Adrenal gland (tissue), 12 donors: Measurements from ENCODE around the gene UBE2E2. TPM values are rescaled to one million over a fixed set of nuclear protein-coding genes. Genes with fewer than 3 reads are reported as not detected.
A peak's percentile ranks its signal among the peaks of the same experiment; 100 is the strongest.

Experiments used
- DNase-seq, 7 donors: peaks; one replicate each; pipeline ENCODE4 v3.0.0-alpha.2; 2019 to 2020
- H3K27ac ChIP-seq, 5 donors: fragments of 200-600 bp; sonication (generic) in 4 of 5; 1 replicate in 3 of 5; 2 replicates in 2 of 5; pipeline versions ENCODE4 v1.5.1 to v1.8.0; 2016 to 2020; ENCODE audit warnings: mild to moderate bottlenecking in 1 of 5
- H3K27me3 ChIP-seq: fragments of 200-600 bp; 2 replicates; pipeline ENCODE4 v1.8.0; 2021
- H3K36me3 ChIP-seq, 2 donors: fragments of 200-600 bp; replicated peaks in 1 of 2; 1 replicate in 1 of 2; 2 replicates in 1 of 2; pipeline versions ENCODE4 v1.5.1 to v1.8.0; 2018 to 2022
- H3K4me1 ChIP-seq, 2 donors: fragments of 200-600 bp; replicated peaks in 1 of 2; 1 replicate in 1 of 2; 2 replicates in 1 of 2; pipeline versions ENCODE4 v1.5.1 to v1.8.0; 2018 to 2021
- H3K4me3 ChIP-seq, 4 donors: fragments of 200-600 bp; sonication (generic) in 3 of 4; one replicate each; pipeline ENCODE4 v1.5.1; 2016 to 2018
- H3K9me3 ChIP-seq, 3 donors: fragments of 200-600 bp; sonication (generic) in 1 of 3; replicated peaks in 1 of 3; 1 replicate in 2 of 3; 2 replicates in 1 of 3; pipeline versions ENCODE4 v1.5.1 to v1.8.0; 2016 to 2021
- CTCF ChIP-seq, 6 experiments: fragments of 450-650 bp in 4 of 6; fragments of 200-600 bp in 2 of 6; sonication (generic) in 1 of 6; IDR thresholded peaks; 1 replicate in 5 of 6; 2 replicates in 1 of 6; pipeline versions ENCODE4 v1.5.1 to v1.8.0; 2016 to 2021; ENCODE audit warnings: antibody characterized with exemption in 6 of 6, mild to moderate bottlenecking in 2 of 6, moderate library complexity in 1 of 6
- POLR2A ChIP-seq, 2 donors: fragments of 450-650 bp; IDR thresholded peaks; one replicate each; pipeline ENCODE4 v1.6.1; 2017; ENCODE audit warnings: antibody characterized with exemption in 2 of 2, mild to moderate bottlenecking in 2 of 2, moderate library complexity in 1 of 2
- WGBS, 4 donors: extraction: QIAGEN DNeasy Blood & Tissue Kit in 2 of 4; methylation state at CpG; one replicate each; pipeline versions ENCODE4 v1.1.5 to v1.1.7; 2013 to 2017; 5-methylcytosine and 5-hydroxymethylcytosine counted together
- intact Hi-C, 2 donors: fragments of 100-400 bp; cut with DNase I; formaldehyde crosslinking; loops; one replicate each; pipeline versions ENCODE4 v1.14.1 to v1.15.0; 2022 to 2023
- polyA plus RNA-seq, 3 donors: library from polyadenylated mRNA; stranded (reverse); fragments of 200-250 nt in 2 of 3; fragments of 350-450 nt in 1 of 3; fragmentation: Illumina TruSeq in 1 of 3; extraction: RNeasy Lipid Tissue Mini Kit (QIAGEN cat#74804) in 1 of 3; gene quantifications; one replicate each; pipeline ENCODE4 v1.2.3, GENCODE V29; 2013 to 2014
- total RNA-seq, 9 donors: library from RNA; depleted of rRNA in 4 of 9; stranded (reverse); fragments of >200 nt in 4 of 9; fragments of 120-200 nt in 1 of 9; fragmentation: NEBNext Ultra II Directional in 1 of 9; extraction: Animal tissue kit (Norgen Biotek cat#: 25700) in 1 of 9; gene quantifications; one replicate each; pipeline versions ENCODE4 v1.1.0 to v1.2.4, GENCODE V29; 2013 to 2023
- donor health status: healthy with polysubstance abuse.
- donor health status: Bipolar disorder and iron deficiency.
- donor health status: DM: yes; HTN: yes; CAD: no.
- donor health status: DM: no; HTN: no; CAD: no.
- donor health status: DM: no; HTN: no; CAD: no.
- donor health status: DM: yes; HTN: yes; CAD: no.

The UBE2E2 gene
- total and polyA plus RNA-seq, 12 donors, result 9.3 to 29.6 (median 20.7) TPM

- TF ChIP-seq POLR2A (IDR thresholded peaks at IDR 0.05) (no peak), CTCF (IDR thresholded peaks at IDR 0.05) (no peak)
- Histone ChIP-seq H3K4me1 (no peaks in the 10 kb centered on the region), H3K27ac (no peak overlapping the region), H3K36me3 (no peaks in the 10 kb centered on the region), H3K9me3 (no peaks in the 10 kb centered on the region), H3K27me3 (no peaks in the 10 kb centered on the region), H3K4me3 (no peak overlapping the region)
- WGBS, 4 donors, result 79 to 83% (median 80%) methylated on average over 5 of the region's 5 CpGs
- intact Hi-C loops, result no loop called here
- DNase-seq, result no peak
Measured at GRCh38 chr3:23565041-23565775, 362.1 kb downstream of the UBE2E2 start.

- H3K27me3 ChIP-seq, result no peaks in the 10 kb centered on the region
- H3K4me3 ChIP-seq, result no peak overlapping the region
- H3K27ac ChIP-seq, result no peak overlapping the region
- no peaks in the 10 kb centered on the region for H3K36me3 ChIP-seq
- WGBS, 4 donors, result 79 to 94% (median 86%) methylated on average over 2 of the region's 2 CpGs
- H3K4me1 ChIP-seq, result no peaks in the 10 kb centered on the region
- intact Hi-C loops, result no loop called here
- TF ChIP-seq POLR2A (IDR thresholded peaks at IDR 0.05), result no peak
- no peak for DNase-seq
- H3K9me3 ChIP-seq, result no peaks in the 10 kb centered on the region
Measured at GRCh38 chr3:23566499-23566898, 363.4 kb downstream of the UBE2E2 start.

GRCh38 chr3:23567917-23568316 is 364.8 kb downstream of the UBE2E2 start:
- Histone ChIP-seq H3K36me3 (no peaks in the 10 kb centered on the region), H3K27me3 (no peaks in the 10 kb centered on the region), H3K9me3 (no peaks in the 10 kb centered on the region), H3K4me3 (no peak overlapping the region), H3K27ac (no peak overlapping the region), H3K4me1 (no peaks in the 10 kb centered on the region)
- no peak for TF ChIP-seq CTCF (IDR thresholded peaks at IDR 0.05)
- TF ChIP-seq POLR2A (IDR thresholded peaks at IDR 0.05), result no peak
- peak in 4 of 7 donors; percentile 3 to 28 (median 16) for DNase-seq
- WGBS, 4 donors, result 16 to 40% (median 29%) methylated on average over 3 of the region's 3 CpGs
- intact Hi-C loops, result no loop called here

- no peaks in the 10 kb centered on the region for H3K36me3 ChIP-seq
- DNase-seq, result no peak
- no peaks in the 10 kb centered on the region for H3K9me3 ChIP-seq
- WGBS, 4 donors, result 89 to 95% (median 92%) methylated on average over 3 of the region's 3 CpGs
- H3K27me3 ChIP-seq, result no peaks in the 10 kb centered on the region
- intact Hi-C loops, result no loop called here
- no peak overlapping the region for H3K4me3 ChIP-seq
- H3K4me1 ChIP-seq, result no peaks in the 10 kb centered on the region
- H3K27ac ChIP-seq, result no peak overlapping the region
- no peak for TF ChIP-seq CTCF (IDR thresholded peaks at IDR 0.05)
- no peak for TF ChIP-seq POLR2A (IDR thresholded peaks at IDR 0.05)
Measured at GRCh38 chr3:23573827-23574226, 370.7 kb downstream of the UBE2E2 start.

GRCh38 chr3:23574822-23575315 is 371.7 kb downstream of the UBE2E2 start:
- Histone ChIP-seq H3K9me3 (no peaks in the 10 kb centered on the region), H3K27me3 (no peaks in the 10 kb centered on the region), H3K27ac (no peak overlapping the region), H3K4me1 (no peaks in the 10 kb centered on the region), H3K4me3 (no peak overlapping the region), H3K36me3 (no peaks in the 10 kb centered on the region)
- DNase-seq, result no peak
- TF ChIP-seq POLR2A (IDR thresholded peaks at IDR 0.05), result no peak
- TF ChIP-seq CTCF (IDR thresholded peaks at IDR 0.05), result no peak
- intact Hi-C loops, result no loop called here
- WGBS, 4 donors, result 95 to 100% (median 100%) methylated on average over 1 of the region's 1 CpG
